Lower lobe of right lung (tissue), 2 donors: ENCODE results near the gene CEACAM16. TPM values are rescaled to one million over a fixed set of nuclear protein-coding genes. Genes with fewer than 3 reads are reported as not detected.
"Not testable (repeated sequence)": the region's sequence is repeated elsewhere in the genome, so short reads cannot be mapped to it uniquely, and the experiment has no call there.

Source experiments
- ATAC-seq, 2 donors: fragments of 200-7000 bp; cut with Tn5 transposase; one replicate each; pipeline ENCODE4 v1.9.1; 2020 to 2022; ENCODE audit warnings: mild to moderate bottlenecking in 2 of 2, moderate library complexity in 2 of 2
- DNase-seq: peaks from one replicate; pipeline ENCODE4 v3.0.0-alpha.2; 2020
- H3K27ac ChIP-seq: fragments of 200-600 bp; one replicate; pipeline ENCODE4 v1.8.0; 2022
- H3K27me3 ChIP-seq: fragments of 200-600 bp; one replicate; pipeline ENCODE4 v1.8.0; 2022; ENCODE audit warnings: low read depth
- H3K36me3 ChIP-seq: fragments of 200-600 bp; one replicate; pipeline ENCODE4 v1.8.0; 2022; ENCODE audit warnings: mild to moderate bottlenecking
- H3K4me1 ChIP-seq: fragments of 200-600 bp; one replicate; pipeline ENCODE4 v1.8.0; 2022
- H3K4me3 ChIP-seq: fragments of 200-600 bp; one replicate; pipeline ENCODE4 v1.8.0; 2022; ENCODE audit warnings: mild to moderate bottlenecking
- H3K9me3 ChIP-seq: fragments of 200-600 bp; one replicate; pipeline ENCODE4 v1.8.0; 2022
- CTCF ChIP-seq: fragments of 200-600 bp; IDR thresholded peaks from one replicate; pipeline ENCODE4 v1.8.0; 2022; ENCODE audit warnings: antibody characterized with exemption, mild to moderate bottlenecking
- intact Hi-C: fragments of 100-400 bp; cut with DNase I; formaldehyde crosslinking; loops from one replicate; pipeline ENCODE4 v1.11.0; 2022
- total RNA-seq: library from RNA; stranded (reverse); fragmentation: NEBNext Ultra II Directional; extraction: Animal tissue kit (Norgen Biotek cat#: 25700); gene quantifications from one replicate; pipeline ENCODE4 v1.2.1, GENCODE V29; 2021
- donor health status: DM: no; HTN: yes; CAD: no; lungs with severe emphysema.

The CEACAM16 gene
- total RNA-seq, 1 donor from 2014 or later = not detected

GRCh38 chr19:44706506-44707236, 7.7 kb downstream of the CEACAM16 start:
- DNase-seq (no peak), ATAC-seq (no peak)
- H3K27me3 ChIP-seq = peaks cover 5% of the 10 kb centered on the region
- no peaks in the 10 kb centered on the region for H3K9me3 ChIP-seq
- no peak overlapping the region for H3K4me3 ChIP-seq
- intact Hi-C loops = no loop called here
- no peaks in the 10 kb centered on the region for H3K36me3 ChIP-seq
- H3K27ac ChIP-seq = no peak overlapping the region
- TF ChIP-seq CTCF = no peak
- no peaks in the 10 kb centered on the region for H3K4me1 ChIP-seq

DNA sequence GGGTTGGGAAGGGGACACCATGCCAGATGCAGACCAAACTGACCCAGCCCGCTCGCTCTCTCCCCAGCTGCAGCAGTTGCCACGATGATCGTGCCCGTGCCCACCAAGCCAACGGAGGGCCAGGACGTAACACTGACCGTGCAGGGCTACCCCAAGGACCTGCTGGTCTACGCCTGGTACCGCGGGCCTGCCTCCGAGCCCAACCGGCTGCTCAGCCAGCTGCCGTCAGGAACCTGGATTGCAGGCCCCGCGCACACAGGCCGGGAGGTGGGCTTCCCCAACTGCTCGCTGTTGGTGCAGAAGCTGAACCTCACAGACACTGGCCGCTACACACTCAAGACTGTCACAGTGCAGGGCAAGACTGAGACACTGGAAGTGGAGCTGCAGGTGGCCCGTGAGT, 8.8 kb downstream of the CEACAM16 start:
- H3K27ac ChIP-seq = no peak overlapping the region
- H3K9me3 ChIP-seq = no peaks in the 10 kb centered on the region
- H3K27me3 ChIP-seq = peaks cover 2% of the 10 kb centered on the region
- intact Hi-C loops = no loop called here
- no peaks in the 10 kb centered on the region for H3K36me3 ChIP-seq
- no peaks in the 10 kb centered on the region for H3K4me1 ChIP-seq
- H3K4me3 ChIP-seq = no peak overlapping the region
- TF ChIP-seq CTCF = no peak
- ATAC-seq (no peak), DNase-seq (no peak)

GRCh38 chr19:44708940-44709339, 10.0 kb downstream of the CEACAM16 start:
- Histone ChIP-seq H3K36me3 (no peaks in the 10 kb centered on the region), H3K9me3 (no peaks in the 10 kb centered on the region), H3K27ac (no peak overlapping the region), H3K4me3 (no peak overlapping the region), H3K27me3 (no peaks in the 10 kb centered on the region), H3K4me1 (no peaks in the 10 kb centered on the region)
- DNase-seq (no peak), ATAC-seq (no peak)
- intact Hi-C loops = no loop called here
- no peak for TF ChIP-seq CTCF

DNA sequence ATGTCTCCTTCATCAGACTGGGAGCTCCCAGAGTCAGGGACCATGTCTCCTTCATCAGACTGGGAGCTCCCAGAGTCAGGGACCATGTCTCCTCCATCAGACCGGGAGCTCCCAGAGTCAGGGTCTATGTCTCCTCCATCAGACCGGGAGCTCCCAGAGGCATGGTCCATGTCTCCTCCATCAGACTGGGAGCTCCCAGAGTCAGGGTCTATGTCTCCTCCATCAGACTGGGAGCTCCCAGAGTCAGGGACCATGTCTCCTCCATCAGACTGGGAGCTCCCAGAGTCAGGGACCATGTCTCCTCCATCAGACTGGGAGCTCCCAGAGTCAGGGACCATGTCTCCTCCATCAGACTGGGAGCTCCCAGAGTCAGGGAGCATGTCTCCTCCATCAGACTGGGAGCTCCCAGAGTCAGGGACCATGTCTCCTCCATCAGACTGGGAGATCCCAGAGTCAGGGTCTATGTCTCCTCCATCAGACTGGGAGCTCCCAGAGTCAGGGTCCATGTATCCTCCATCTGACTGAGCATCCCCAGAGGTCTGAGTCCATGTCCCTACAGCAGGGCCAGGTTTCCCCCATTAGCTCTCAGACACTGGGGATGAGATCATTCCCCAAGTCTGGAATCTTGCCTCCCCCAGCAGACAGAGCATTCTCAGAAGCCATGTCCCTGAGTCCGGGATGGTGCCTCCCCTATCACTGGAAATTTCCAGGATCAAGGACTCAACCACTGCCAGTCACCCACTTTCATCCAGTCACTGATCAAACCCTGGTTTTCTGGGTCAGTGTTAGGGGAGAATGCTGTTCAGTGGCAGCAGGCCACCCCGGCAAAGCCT, 10.7 kb downstream of the CEACAM16 start:
- H3K27ac ChIP-seq, intact Hi-C loops, H3K4me3 ChIP-seq, H3K4me1 ChIP-seq, DNase-seq, H3K36me3 ChIP-seq, H3K27me3 ChIP-seq, ATAC-seq, H3K9me3 ChIP-seq: not testable (repeated sequence)

- DNase-seq (no peak), ATAC-seq (peak in 1 of 2 donors; percentile 42)
- H3K27me3 ChIP-seq = no peaks in the 10 kb centered on the region
- H3K4me1 ChIP-seq = no peaks in the 10 kb centered on the region
- intact Hi-C loops = no loop called here
- H3K27ac ChIP-seq = no peak overlapping the region
- H3K9me3 ChIP-seq = peaks cover 4% of the 10 kb centered on the region
- H3K36me3 ChIP-seq = no peaks in the 10 kb centered on the region
- no peak for TF ChIP-seq CTCF
- H3K4me3 ChIP-seq = no peak overlapping the region
These were observed 11.5 kb downstream of the CEACAM16 start for GRCh38 chr19:44710483-44710882.
